Transverse colon (tissue), 4 donors: Measurements from ENCODE around the gene SUSD6.

Source experiments
- CTCF ChIP-seq, 5 experiments: fragments of 200-600 bp in 3 of 5; fragments of 450-650 bp in 2 of 5; sonication (generic) in 3 of 5; IDR thresholded peaks; 1 replicate in 2 of 5; 2 replicates in 3 of 5; pipeline ENCODE4 v1.5.1; 2016 to 2017; ENCODE audit warnings: antibody characterized with exemption in 5 of 5, inconsistent platforms in 3 of 5, mild to moderate bottlenecking in 2 of 5, moderate library complexity in 1 of 5
- EP300 ChIP-seq: sonication (generic); formaldehyde crosslinking; IDR thresholded peaks from one replicate; pipeline ENCODE4 v1.6.1; 2017; ENCODE audit warnings: antibody characterized with exemption, low read depth
- POLR2A ChIP-seq: fragments of 450-650 bp; IDR thresholded peaks from one replicate; pipeline ENCODE4 v1.6.1; 2016; ENCODE audit warnings: antibody characterized with exemption, mild to moderate bottlenecking, moderate library complexity
- POLR2AphosphoS5 ChIP-seq, 3 donors: sonication (generic); formaldehyde crosslinking; IDR thresholded peaks; one replicate each; pipeline ENCODE4 v1.6.1; 2016; ENCODE audit warnings: antibody characterized with exemption in 3 of 3

GRCh38 chr14:69683971-69684370 is 72.6 kb downstream of the SUSD6 start:
- TF ChIP-seq CTCF (IDR thresholded peaks at IDR 0.05) (no peak), EP300 (no peak), POLR2A (no peak), POLR2AphosphoS5 (IDR thresholded peaks at IDR 0.05) (no peak)
